Lower leg skin (tissue), 4 donors: ENCODE measurements around the gene TNNI3K. TPM values are rescaled to one million over a fixed set of nuclear protein-coding genes. Genes with fewer than 3 reads are reported as not detected.

Source experiments
- DNase-seq, 2 donors: peaks; one replicate each; pipeline ENCODE4 v3.0.0-alpha.2; 2019; ENCODE audit warnings: low spot score in 2 of 2
- H3K4me3 ChIP-seq: fragments of 200-600 bp; sonication (generic); 2 replicates; pipeline ENCODE4 v1.5.1; 2017; ENCODE audit warnings: mild to moderate bottlenecking, low read depth; ENCODE audit not compliant: poor library complexity, severe bottlenecking
- POLR2A ChIP-seq, 2 donors: fragments of 450-650 bp; IDR thresholded peaks; one replicate each; pipeline ENCODE4 v1.6.1; 2016 to 2017; ENCODE audit warnings: antibody characterized with exemption in 2 of 2, mild to moderate bottlenecking in 1 of 2, moderate library complexity in 1 of 2
- WGBS, 2 donors: methylation state at CpG; one replicate each; pipeline ENCODE4 v1.1.5; 2018; 5-methylcytosine and 5-hydroxymethylcytosine counted together
- intact Hi-C: fragments of 100-400 bp; cut with DNase I; formaldehyde crosslinking; loops from one replicate; pipeline ENCODE4 v1.15.0; 2023; ENCODE audit warnings: low total_unique reads
- total RNA-seq, 4 donors: library from RNA; depleted of rRNA; stranded (reverse); fragments of >200 nt; gene quantifications; one replicate each; pipeline ENCODE4 v1.1.0, GENCODE V29; 2016
- TF ChIP-seq, protein P1 (sequence below), 3 donors: fragments of 450-650 bp; IDR thresholded peaks; one replicate each; pipeline ENCODE4 v1.5.1; 2016; ENCODE audit warnings: antibody characterized with exemption in 3 of 3, mild to moderate bottlenecking in 3 of 3, moderate library complexity in 2 of 3

TNNI3K gene
- total RNA-seq, 4 donors from 2014 or later: 0.75 to 2.2 TPM; not detected in 2

DNA sequence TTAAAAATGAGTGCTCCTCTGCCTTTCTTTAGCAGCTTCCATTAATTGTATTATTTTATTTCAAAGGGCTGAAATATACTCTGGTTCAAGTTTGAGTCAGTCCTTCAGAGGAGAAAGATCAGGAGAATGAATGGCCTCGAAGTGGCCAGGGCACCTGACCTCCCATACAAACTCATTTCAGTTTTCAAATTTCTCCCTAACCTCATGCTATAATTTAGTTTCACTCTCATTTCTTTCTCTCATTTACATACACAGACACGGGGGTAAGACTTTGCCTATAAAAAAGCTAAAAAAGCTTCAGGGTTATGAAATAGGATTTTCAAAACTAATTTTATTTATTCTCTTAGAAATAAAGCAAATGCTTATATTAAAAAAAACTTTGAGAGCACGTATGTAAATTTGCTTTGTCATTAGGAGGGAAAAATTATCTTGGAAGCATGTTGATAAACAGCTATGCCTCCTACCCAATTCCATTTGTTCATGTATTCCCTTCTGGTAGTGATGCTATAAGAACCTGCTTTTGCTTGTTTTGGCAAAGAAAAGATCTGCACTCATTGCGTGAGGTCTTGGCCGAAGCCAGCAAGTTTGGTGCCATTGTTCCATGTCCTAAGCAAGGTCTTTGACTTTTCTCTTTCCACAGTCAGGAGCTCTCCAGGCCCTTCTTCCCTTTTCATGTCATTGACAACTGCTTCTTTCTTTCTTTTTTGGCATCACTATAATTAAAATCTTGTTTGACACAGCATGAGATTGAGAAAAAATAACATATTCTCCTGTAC lies 357.6 kb downstream of the TNNI3K start:
- intact Hi-C loops: no loop called here
- DNase-seq: no peak
- no peak for TF ChIP-seq POLR2A (IDR thresholded peaks at IDR 0.05)
- TF ChIP-seq, protein P1, sequence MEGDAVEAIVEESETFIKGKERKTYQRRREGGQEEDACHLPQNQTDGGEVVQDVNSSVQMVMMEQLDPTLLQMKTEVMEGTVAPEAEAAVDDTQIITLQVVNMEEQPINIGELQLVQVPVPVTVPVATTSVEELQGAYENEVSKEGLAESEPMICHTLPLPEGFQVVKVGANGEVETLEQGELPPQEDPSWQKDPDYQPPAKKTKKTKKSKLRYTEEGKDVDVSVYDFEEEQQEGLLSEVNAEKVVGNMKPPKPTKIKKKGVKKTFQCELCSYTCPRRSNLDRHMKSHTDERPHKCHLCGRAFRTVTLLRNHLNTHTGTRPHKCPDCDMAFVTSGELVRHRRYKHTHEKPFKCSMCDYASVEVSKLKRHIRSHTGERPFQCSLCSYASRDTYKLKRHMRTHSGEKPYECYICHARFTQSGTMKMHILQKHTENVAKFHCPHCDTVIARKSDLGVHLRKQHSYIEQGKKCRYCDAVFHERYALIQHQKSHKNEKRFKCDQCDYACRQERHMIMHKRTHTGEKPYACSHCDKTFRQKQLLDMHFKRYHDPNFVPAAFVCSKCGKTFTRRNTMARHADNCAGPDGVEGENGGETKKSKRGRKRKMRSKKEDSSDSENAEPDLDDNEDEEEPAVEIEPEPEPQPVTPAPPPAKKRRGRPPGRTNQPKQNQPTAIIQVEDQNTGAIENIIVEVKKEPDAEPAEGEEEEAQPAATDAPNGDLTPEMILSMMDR (IDR thresholded peaks at IDR 0.05): no peak
- H3K4me3 ChIP-seq: no peak overlapping the region
- WGBS, 2 donors: 75 to 78% methylated on average over 5 of the region's 5 CpGs

Other genes with a start within 250 kb of the TNNI3K start
- gene LRRIQ3, start 37.2 kb upstream of the TNNI3K start, total RNA-seq: under 1 TPM in 3 of 4 donors, not detected in 1; 0.12 to 0.39 (median 0.21) TPM
- gene FPGT, start 37.1 kb upstream of the TNNI3K start, total RNA-seq: 10 to 100 TPM in 3 of 4 donors, 1 to 10 TPM in 1; 6.3 to 17.5 (median 11.7) TPM